GM19468 (cell line): ENCODE results near the gene KCNK15.
"Not testable (repeated sequence)": the region's sequence is repeated elsewhere in the genome, so short reads cannot be mapped to it uniquely, and the experiment has no call there.

Source experiments
- ATAC-seq: cut with Tn5 transposase; IDR thresholded peaks from one replicate; pipeline ENCODE4 v1.9.1; 2021; ENCODE audit warnings: mild to moderate bottlenecking, moderate library complexity, moderate number of reproducible peaks; ENCODE audit not compliant: unreplicated experiment; ENCODE audit errors: extremely low read depth

Gene KCNK15

DNA sequence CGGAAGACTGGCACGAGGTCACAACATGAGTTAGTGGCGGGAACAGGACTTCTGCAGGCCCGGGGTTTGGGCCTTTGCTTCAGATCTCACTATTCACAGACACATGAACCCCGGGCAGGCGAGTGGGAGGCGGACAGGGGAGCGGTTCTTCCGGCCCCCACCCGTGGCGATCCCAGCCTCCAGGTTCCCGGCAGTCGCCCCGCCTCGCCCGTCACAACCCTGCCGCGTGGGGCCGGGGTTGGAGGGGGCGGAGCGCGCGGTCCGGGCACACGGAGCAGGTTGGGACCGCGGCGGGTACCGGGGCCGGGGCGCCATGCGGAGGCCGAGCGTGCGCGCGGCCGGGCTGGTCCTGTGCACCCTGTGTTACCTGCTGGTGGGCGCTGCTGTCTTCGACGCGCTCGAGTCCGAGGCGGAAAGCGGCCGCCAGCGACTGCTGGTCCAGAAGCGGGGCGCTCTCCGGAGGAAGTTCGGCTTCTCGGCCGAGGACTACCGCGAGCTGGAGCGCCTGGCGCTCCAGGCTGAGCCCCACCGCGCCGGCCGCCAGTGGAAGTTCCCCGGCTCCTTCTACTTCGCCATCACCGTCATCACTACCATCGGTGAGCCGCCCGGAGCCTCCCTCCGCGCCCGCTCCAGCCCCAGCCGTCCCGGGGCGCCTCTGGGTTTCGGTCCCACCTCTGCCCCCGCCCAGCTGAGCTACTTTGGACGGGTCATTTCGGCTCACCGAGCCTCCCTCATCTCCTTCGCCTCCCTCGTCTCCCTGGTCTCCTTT, at the start of gene KCNK15:
KCNK15 (plus strand) TSS at position 268 of the 769 bp plus-strand sequence; CDS start at position 314, 46 bp downstream.
- ATAC-seq: no peak

DNA sequence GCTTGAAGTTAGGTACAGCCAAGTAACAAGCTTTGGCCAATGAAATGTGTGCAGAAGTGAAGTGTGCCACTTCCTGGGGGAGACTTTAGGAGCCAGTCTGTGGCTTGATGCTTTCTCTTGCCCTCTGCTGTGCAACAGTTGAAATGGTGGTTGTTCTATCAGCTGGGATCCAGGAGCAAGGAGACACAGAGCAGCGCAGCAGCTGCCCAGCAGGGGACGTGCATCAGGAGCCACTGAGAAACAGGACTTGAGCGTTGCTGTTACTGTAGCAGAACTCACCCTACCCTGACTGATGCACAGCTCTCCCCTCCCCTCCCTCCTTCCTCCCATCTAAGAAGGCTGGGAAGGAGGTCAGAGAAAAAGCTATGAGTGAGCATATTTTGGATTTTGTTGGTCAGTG, 49.4 kb upstream of the KCNK15 start:
- ATAC-seq: no peak

DNA sequence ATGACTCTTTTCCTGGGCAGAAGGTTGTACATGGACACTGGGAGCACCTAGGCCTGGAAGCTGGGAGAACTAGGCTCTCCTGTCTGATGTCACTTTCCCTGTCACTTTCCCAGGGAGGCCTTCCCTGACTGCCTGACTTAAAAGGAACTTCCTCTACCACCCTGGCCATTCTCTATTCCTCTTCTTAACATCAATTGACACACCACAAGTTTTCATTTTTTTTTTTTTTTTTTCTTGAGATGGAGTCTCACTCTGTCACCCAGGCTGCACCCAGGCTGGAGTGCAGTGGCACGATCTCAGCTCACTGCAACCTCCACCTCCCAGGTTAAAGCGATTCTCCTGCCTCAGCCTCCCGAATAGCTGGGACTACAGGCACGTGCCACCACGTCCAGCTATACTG, 48.6 kb upstream of the KCNK15 start:
- ATAC-seq: not testable (repeated sequence)

DNA sequence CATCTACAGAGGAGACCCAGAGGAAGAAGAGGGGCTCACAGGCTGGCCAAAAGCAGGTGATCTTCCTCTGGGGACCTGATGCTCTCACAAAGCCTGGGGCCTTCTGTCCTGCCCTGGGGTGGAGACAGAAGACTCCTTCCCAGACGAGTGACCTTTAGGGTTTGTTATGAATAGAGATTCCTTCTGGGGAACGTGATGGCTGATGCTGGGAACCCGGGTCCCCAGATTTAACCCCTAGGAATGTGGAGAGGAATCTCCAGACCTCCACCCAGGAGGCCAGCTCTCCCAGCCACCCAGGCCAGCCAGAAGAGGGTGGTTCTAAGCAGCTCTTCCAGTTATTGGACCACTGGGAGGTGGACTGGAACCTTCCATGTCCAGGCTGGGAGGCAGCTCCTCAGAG, 47.3 kb upstream of the KCNK15 start:
- no peak for ATAC-seq

DNA sequence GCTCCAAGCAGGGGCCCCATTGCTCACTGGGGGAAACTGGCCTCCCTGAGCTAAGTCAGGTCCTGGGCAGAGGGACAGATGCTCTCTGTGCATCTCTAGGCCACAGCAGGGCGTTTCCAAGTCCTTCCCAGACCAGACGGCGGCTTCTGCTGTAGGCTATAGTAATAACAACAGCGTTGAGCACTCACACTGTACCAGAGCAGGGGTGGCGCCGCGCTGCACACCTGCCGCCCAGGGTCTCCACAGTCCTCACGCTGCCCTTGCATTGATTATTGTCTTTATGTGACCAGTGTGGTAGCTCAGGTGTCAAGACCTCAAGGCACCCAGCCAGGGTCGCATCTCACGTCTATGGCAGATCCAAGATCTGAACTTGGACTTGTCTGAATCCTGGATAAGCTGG, 45.4 kb upstream of the KCNK15 start:
- no peak for ATAC-seq

DNA sequence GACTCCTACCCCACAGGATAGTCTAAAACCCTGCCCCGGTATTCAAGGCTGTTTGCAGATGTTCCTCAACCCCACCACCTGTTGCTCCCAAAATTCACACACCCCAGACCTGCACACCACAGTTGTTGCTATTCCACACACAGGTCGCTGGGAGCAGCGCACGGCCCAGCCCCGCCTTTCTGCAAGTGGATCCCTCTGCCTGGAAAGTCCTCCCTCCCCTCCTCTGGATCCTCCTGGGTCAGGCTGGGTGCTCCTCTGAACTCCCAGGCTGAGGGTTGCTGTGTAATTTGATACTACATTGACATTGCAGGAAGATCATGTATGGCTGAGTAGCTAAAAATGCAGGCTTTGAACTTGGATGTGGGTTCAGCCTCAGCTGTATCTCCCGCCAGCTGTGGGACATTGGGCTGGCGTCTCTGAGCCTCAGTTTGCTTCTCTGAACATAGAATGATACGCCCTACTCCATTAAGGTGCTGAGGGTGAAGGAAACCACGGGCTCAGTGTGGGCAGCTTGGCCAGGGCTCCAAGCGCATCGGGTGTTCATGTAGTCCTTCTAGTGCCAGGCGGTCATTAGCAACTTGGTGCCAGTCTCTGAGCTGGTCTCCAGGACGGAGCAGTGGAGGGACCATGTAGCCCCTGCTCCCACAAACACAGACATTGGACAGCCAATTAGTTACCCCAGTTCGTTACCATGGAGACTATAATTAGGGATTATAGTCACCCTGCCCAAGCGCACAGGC, 44.4 kb upstream of the KCNK15 start:
- no peak for ATAC-seq

DNA sequence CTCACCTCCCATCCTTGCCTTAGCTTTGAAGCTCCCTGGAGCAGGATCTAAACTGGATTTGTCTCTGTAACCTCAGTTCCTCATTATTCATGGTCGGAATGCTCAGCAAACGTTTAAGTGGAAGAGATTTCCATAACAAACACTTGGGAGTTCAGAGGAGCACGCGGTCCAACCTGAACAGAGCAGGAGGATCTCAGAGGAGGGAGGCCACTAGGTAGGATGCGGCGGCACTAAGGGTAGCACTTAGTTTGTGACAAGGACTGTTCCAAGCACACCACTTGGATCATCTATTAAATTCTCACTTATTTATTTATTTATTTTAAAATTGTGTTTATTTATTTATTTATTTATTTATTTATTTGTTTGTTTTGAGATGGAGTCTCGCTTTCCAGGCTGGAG, 43.8 kb upstream of the KCNK15 start:
- ATAC-seq: no peak

DNA sequence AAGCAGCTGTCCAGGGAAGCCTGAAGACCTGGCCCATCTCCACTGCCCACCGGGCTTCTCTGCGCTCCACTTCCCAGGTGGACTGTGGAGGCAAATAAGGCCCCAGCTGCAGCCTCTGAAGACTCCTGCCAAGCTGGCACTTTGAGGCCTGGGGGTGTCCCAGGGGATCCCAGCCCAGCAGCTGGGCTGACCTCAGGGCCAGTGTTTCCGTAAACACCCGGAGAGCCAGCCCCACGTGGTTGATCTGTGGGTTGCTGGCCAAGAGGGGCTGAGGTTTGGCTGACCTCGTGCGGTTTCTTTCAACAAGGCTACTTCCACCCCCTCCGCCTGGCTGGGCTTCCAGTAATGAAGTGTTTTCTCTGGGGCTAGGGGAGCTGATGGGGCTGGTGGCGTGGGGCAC, 42.9 kb upstream of the KCNK15 start:
- no peak for ATAC-seq

DNA sequence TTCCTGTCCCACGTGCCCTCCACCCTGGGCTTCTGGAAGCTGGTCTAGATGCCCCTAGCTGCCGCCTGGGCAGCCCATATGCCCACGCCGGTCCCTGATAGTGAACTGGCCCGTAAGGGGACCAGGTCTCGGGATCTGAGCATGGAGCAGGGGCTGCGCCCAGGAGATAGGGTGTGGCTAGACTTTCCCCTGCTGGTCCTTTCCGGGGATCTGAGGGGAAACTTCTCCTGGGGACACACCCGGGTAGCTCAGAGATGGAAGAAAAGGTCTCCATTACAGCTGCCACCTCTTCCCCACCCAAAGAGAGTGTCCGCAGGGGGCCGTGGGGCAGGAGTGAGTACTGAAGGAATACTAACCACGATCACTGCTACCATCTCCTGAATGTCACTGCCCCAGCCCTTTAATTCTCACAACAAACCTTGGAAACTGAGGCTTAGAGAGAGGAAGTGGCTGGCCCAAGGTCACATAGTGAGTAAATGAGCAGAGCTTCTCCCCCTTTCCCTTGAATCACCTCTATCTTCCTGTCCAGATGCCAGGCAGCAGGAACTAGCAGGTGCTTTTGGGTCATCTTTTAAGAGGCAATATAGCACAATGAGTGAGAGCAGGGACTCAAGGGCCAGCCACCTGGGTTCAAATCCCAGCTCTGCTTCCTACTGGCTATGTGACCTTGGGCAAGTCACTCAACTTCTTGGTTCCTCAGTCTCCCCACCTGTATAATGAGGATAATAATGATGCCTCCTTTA, 42.3 kb upstream of the KCNK15 start:
- ATAC-seq: no peak

DNA sequence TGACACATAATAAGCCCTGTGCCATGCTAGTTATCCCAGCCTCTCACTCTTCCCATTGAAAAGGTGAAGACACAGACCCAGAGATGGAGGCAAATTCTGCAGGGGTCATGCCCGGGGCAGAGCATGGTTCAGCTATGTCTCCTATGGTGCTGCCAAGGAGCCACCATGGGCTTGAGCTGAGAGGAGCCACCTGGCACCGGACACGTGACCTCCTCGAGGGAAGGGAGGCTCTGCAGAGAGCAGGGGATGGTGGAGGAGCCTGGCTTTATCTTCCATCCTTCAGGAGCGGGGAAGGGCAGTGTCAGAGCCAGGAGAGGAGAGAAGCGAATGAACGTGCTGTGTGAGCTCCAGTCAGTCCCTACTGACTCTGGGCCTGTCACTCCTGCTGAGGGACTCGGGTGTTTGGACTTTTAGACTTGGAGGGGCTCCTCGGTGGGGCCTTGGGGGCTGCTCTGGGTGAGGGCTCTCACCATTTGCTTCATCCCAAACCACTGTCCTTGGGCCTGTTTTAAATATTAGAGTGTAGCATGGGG, 41.6 kb upstream of the KCNK15 start:
- ATAC-seq: no peak

DNA sequence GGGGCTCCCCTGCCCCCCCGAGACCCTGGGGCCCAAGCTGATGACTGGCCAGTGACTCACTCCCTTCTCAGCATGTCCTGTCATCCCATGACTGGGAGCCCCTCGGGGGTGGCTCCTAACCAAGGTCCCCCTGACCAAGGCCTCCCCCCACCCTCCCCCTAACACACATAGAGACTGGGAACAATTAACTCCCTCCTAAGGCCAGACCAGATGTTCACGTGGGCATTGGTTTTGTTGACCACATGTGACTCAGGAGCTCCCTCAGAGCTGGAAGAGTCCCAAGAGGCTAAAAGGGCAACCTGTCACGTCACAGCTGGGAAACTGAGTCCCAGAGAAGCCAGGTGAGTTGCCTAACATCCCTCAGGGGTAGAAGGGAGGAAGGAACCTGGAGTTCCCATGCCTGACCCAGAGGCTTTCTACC, 41.1 kb upstream of the KCNK15 start:
- ATAC-seq: no peak

DNA sequence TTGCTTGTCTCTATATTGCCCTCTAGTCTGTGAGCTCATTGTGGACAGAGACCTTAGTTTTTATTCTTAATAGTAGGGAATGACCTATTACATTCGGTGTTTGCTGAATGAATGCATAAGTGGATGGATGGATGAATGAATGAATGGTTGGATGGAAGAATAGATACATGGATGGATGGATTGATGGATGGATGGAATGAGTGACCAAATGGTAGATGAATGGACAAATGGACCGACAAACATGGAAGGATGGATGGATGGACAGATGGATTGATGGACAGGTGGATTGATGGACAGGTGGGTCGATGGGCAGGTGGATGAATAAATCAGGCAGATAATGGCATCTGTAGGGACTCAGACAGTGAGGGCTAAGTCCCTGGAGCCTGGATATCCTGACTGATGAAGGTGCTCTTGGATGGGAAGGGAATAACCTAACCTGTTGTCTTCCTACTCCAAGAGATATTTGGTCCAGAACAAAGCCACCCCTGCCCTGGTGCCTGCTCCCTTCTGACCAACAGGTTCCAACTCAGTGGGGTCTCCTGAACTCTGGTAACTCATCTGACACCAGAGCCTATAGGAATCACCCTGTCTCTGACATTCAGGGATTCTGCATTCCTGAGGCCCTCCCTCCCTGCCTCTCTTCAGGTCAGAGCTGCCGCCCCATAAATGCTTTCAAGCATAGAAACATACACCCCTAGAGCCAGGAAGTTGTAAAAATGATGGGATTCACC, 40.1 kb upstream of the KCNK15 start:
- no peak for ATAC-seq

DNA sequence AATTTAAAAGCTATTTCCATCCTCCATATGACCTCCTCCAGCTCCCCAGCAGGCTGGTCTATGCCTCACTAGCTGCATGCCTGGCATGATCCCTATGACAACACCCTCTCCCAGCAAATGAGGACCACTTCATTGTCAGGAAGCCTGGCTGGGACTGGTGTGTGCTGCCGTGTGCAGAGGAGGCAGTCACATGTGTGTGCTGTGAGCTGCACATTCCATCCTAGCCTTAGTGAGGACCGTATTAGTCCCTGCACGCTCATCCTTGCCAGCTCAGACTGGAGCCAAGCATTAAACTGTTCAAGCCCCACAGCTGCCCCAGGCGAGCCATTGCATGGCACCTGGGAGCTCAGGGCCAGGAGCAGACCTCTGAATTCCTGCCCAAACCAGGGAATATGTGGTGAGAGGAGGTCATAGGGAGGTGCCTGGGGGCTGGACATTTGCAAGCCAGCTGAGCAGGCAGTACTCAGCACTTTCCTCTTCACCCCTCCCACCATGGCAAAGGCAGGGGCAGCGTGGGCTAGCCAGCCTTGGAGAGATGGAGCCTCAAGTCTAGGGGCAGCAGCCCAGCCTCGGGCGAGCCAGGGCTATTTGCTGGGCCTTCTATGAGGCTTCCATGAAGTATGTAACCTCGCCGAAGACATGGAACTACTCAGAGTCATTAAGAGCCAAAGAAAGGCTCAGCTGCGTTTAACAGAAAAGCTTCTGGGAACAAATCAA, 39.2 kb upstream of the KCNK15 start:
- ATAC-seq: no peak

DNA sequence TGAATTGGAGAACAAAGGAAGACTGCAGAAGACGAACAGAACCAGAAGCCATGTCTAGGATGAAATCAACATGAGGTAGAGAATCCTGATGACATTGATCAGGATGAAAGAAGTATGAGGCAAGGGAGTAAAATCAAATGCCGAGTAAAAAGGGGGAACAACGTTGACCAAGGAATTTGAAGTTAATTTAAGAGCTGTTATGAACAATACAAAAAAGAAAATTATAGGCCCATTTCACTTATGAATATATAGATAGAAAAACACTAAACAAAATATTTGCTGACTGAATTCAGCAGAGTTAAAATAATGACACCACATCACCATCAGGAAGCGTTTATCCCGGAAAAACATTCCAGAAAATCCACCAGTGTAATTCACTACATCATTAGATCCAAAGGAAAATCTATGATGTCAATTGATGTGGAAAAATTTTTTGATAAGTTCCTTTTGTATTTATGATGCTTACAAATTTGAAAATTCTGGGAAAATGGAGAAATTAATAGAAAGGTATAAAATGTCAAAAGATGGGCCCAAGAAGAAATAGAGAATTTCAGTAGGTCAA, 38.6 kb upstream of the KCNK15 start:
- ATAC-seq: no peak

DNA sequence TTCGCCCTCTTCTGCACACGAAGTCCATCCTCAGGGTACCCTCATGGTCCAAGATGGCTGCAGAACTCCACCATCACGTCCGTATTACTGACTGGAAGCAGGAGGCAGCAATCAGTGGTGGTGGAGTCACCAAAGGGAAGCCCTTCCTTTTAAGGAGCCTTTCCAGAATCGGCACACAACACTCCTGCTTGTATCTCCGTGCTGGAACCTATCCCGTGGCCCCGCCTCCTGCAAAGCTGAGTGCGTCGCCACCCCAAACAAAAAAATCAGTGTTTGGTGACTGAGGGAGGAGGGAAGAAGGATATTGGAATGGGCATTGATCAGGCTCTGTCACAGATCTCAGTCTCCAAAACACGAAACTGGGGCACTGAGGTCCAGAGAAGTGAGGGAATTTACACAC, 36.3 kb upstream of the KCNK15 start:
- ATAC-seq: no peak

DNA sequence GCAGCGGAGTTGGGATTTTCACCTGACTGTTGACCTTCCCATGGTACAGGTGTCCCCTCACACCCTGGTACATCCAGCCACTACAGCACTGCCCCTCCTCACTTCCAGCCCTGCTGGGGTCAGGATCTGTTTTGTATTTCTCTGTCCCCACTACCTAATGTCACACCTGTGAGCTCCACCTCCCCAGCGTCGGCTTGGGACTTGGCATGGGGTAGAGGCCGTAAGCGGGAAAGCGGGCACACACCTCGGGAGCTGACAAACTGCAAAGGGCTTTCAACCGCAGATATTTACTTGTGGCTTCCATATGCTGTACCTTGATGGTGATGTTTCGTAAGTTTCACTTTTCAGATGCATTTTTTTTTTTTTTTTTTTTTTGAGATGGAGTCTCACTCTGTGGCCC, 35.9 kb upstream of the KCNK15 start:
- ATAC-seq: no peak

DNA sequence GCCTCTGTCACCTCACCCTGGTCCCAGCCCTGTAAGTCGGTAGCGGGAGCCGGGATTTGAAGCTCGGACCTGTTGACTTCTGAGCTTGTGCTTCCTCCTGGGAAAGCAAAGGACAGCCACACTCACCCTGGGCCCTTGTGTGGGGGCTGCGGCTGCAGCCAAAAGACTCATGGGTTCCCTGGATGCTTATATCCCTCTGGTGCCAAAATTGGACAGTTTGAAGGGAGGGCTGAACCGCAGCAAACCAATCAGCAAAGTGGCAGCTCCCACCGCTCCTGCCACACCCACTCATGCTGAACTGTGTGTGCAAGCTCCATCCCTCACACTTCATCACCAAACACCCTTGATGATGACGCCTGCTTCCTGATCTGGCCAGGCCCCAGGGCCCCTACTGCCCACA, 34.4 kb upstream of the KCNK15 start:
- ATAC-seq: no peak

DNA sequence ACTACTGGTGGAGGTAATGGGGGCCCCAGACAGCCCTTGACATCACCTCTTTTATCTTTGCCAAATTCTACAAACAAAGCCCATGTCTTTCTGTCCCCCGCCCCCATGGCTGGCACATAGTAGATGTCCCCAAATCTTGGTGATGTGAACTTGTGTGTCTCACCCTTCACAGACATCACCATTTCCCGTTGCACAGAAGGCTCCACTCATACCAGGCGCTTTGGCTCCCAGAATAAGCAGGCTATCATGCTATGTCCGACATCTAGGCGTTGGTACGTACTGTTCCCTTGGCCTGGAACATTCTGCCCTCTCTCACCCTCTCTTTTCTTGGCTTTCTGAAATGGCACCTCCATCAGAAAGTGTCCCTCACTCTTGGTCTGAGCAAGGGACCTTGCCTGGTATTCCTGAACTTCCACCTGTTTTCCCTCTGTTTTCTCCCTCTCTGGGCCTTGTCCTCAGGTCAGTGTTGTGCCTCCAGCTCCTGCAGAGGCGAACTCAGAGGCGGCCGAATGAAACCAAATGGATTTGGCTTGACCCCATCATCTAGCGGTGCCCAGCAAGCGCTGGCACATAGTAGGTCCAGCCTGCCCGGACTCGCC, 31.5 kb upstream of the KCNK15 start:
- ATAC-seq: no peak
